Hepatocyte (in vitro differentiated cells): Measurements from ENCODE around the gene CASP4.

Experiments used
- EZH2 ChIP-seq: fragments of 200-600 bp; sonication (generic); IDR thresholded peaks from 2 replicates; pipeline ENCODE4 v1.6.1; 2016; ENCODE audit warnings: antibody characterized with exemption, mild to moderate bottlenecking, borderline replicate concordance
- EZH2phosphoT487 ChIP-seq: fragments of 200-600 bp; sonication (generic); IDR thresholded peaks from one replicate; pipeline ENCODE4 v1.6.1; 2018; ENCODE audit warnings: antibody characterized with exemption, mild to moderate bottlenecking, low read depth, moderate library complexity; ENCODE audit not compliant: unreplicated experiment, severe bottlenecking
- TF ChIP-seq, protein P1 (sequence below): fragments of 200-600 bp; sonication (generic); IDR thresholded peaks from 2 replicates; pipeline ENCODE4 v1.5.1; 2016; ENCODE audit warnings: antibody characterized with exemption, mild to moderate bottlenecking; ENCODE audit not compliant: poor library complexity

DNA sequence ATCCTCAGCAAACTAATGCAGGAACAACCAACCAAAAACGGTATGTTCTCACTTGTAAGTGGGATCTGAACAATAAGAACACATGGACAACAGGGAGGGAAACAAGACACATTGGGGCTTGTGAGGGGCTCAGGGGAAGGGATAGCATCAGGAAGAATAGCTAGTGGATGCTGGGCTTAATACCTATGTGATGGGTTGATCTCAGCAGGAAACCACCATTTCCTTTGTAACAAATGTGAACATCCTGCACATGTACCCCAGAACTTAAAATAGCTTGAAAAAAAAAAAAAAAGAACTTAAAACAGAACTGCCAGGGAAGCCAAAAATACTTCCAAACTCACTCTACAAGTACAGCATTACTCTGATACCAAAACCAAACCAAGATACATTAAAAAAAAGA is 33.8 kb downstream of the CASP4 start:
- TF ChIP-seq, protein P1, sequence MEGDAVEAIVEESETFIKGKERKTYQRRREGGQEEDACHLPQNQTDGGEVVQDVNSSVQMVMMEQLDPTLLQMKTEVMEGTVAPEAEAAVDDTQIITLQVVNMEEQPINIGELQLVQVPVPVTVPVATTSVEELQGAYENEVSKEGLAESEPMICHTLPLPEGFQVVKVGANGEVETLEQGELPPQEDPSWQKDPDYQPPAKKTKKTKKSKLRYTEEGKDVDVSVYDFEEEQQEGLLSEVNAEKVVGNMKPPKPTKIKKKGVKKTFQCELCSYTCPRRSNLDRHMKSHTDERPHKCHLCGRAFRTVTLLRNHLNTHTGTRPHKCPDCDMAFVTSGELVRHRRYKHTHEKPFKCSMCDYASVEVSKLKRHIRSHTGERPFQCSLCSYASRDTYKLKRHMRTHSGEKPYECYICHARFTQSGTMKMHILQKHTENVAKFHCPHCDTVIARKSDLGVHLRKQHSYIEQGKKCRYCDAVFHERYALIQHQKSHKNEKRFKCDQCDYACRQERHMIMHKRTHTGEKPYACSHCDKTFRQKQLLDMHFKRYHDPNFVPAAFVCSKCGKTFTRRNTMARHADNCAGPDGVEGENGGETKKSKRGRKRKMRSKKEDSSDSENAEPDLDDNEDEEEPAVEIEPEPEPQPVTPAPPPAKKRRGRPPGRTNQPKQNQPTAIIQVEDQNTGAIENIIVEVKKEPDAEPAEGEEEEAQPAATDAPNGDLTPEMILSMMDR = no peak
- TF ChIP-seq EZH2phosphoT487 = no peak
- TF ChIP-seq EZH2 = no peak
